Vagina (tissue), 2 donors: Measurements from ENCODE around the gene SUGCT. TPM values are rescaled to one million over a fixed set of nuclear protein-coding genes. Genes with fewer than 3 reads are reported as not detected.
A peak's percentile ranks its signal among the peaks of the same experiment; 100 is the strongest.

Source experiments
- DNase-seq, 2 donors: peaks; one replicate each; pipeline ENCODE4 v3.0.0-alpha.2; 2017; ENCODE audit errors: extremely low spot score in 2 of 2
- H3K27ac ChIP-seq: fragments of 200-600 bp; sonication (generic); one replicate; pipeline ENCODE4 v1.5.1; 2019
- H3K27me3 ChIP-seq: fragments of 200-600 bp; sonication (generic); one replicate; pipeline ENCODE4 v1.5.1; 2019
- H3K36me3 ChIP-seq, 2 donors: fragments of 200-600 bp; sonication (generic); one replicate each; pipeline ENCODE4 v1.5.1; 2017 to 2019
- H3K4me1 ChIP-seq: fragments of 200-600 bp; sonication (generic); one replicate; pipeline ENCODE4 v1.5.1; 2019
- H3K4me3 ChIP-seq, 2 donors: fragments of 200-600 bp; sonication (generic); 1 replicate in 1 of 2; 2 replicates in 1 of 2; pipeline ENCODE4 v1.5.1; 2016 to 2019
- H3K9me3 ChIP-seq: fragments of 200-600 bp; sonication (generic); one replicate; pipeline ENCODE4 v1.5.1; 2019
- CTCF ChIP-seq, 3 experiments: fragments of 450-650 bp in 2 of 3; fragments of 200-600 bp in 1 of 3; sonication (generic) in 1 of 3; IDR thresholded peaks; one replicate each; pipeline ENCODE4 v1.5.1; 2017 to 2019; ENCODE audit warnings: antibody characterized with exemption in 3 of 3, mild to moderate bottlenecking in 2 of 3, moderate library complexity in 2 of 3
- POLR2A ChIP-seq, 2 donors: fragments of 450-650 bp; IDR thresholded peaks; one replicate each; pipeline ENCODE4 v1.6.1; 2017; ENCODE audit warnings: antibody characterized with exemption in 2 of 2, mild to moderate bottlenecking in 2 of 2, moderate library complexity in 2 of 2
- POLR2AphosphoS5 ChIP-seq, 2 donors: sonication (generic); formaldehyde crosslinking; IDR thresholded peaks; one replicate each; pipeline ENCODE4 v1.9.0; 2017; ENCODE audit warnings: antibody characterized with exemption in 2 of 2, mild to moderate bottlenecking in 2 of 2, low read depth in 1 of 2; ENCODE audit not compliant: insufficient read depth in 1 of 2
- intact Hi-C: fragments of 100-400 bp; cut with DNase I; formaldehyde crosslinking; loops from one replicate; pipeline ENCODE4 v1.15.1; 2023
- total RNA-seq: library from RNA; depleted of rRNA; stranded (reverse); fragments of >200 nt; gene quantifications from one replicate; pipeline ENCODE4 v1.2.3, GENCODE V29; 2016

SUGCT gene
- total RNA-seq, 1 donor from 2014 or later = 2.2 TPM

- H3K36me3 ChIP-seq = no peaks in the 10 kb centered on the region
- H3K9me3 ChIP-seq = no peaks in the 10 kb centered on the region
- H3K4me1 ChIP-seq = no peaks in the 10 kb centered on the region
- no peak overlapping the region for H3K27ac ChIP-seq
- intact Hi-C loops = no loop called here
- peak in 1 of 2 donors; percentile 18 for DNase-seq
- H3K4me3 ChIP-seq = no peak overlapping the region
- H3K27me3 ChIP-seq = no peaks in the 10 kb centered on the region
- TF ChIP-seq CTCF (IDR thresholded peaks at IDR 0.05) = no peak
- no peak for TF ChIP-seq POLR2AphosphoS5 (IDR thresholded peaks at IDR 0.05; ENCODE audit: insufficient read depth in 1 of 2, low read depth in 1 of 2)
- no peak for TF ChIP-seq POLR2A (IDR thresholded peaks at IDR 0.05)
These were observed 749.4 kb downstream of the SUGCT start for GRCh38 chr7:40884241-40884640.

GRCh38 chr7:40885503-40885902 lies 750.7 kb downstream of the SUGCT start:
- H3K9me3 ChIP-seq = no peaks in the 10 kb centered on the region
- no peaks in the 10 kb centered on the region for H3K27me3 ChIP-seq
- no peak overlapping the region for H3K27ac ChIP-seq
- H3K36me3 ChIP-seq = no peaks in the 10 kb centered on the region
- H3K4me3 ChIP-seq = no peak overlapping the region
- intact Hi-C loops = no loop called here
- no peaks in the 10 kb centered on the region for H3K4me1 ChIP-seq
- peak in 1 of 2 donors; percentile 25 for DNase-seq
- TF ChIP-seq CTCF (IDR thresholded peaks at IDR 0.05) (no peak), POLR2AphosphoS5 (IDR thresholded peaks at IDR 0.05; ENCODE audit: insufficient read depth in 1 of 2, low read depth in 1 of 2) (no peak)

GRCh38 chr7:40887099-40887498 lies 752.3 kb downstream of the SUGCT start:
- Histone ChIP-seq H3K36me3 (no peaks in the 10 kb centered on the region), H3K27ac (no peak overlapping the region), H3K4me3 (no peak overlapping the region), H3K9me3 (peaks cover 6% of the 10 kb centered on the region), H3K4me1 (no peaks in the 10 kb centered on the region), H3K27me3 (no peaks in the 10 kb centered on the region)
- no peak for DNase-seq
- TF ChIP-seq CTCF (IDR thresholded peaks at IDR 0.05) = no peak
- TF ChIP-seq POLR2A (IDR thresholded peaks at IDR 0.05) = no peak
- no peak for TF ChIP-seq POLR2AphosphoS5 (IDR thresholded peaks at IDR 0.05; ENCODE audit: insufficient read depth in 1 of 2, low read depth in 1 of 2)
- intact Hi-C loops = no loop called here

GRCh38 chr7:40888499-40888898 lies 753.7 kb downstream of the SUGCT start:
- no peak overlapping the region for H3K27ac ChIP-seq
- H3K9me3 ChIP-seq = peaks cover 6% of the 10 kb centered on the region
- intact Hi-C loops = no loop called here
- H3K4me1 ChIP-seq = no peaks in the 10 kb centered on the region
- H3K4me3 ChIP-seq = no peak overlapping the region
- DNase-seq = peak in 1 of 2 donors; percentile 70
- no peak for TF ChIP-seq POLR2A (IDR thresholded peaks at IDR 0.05)
- no peak for TF ChIP-seq POLR2AphosphoS5 (IDR thresholded peaks at IDR 0.05; ENCODE audit: insufficient read depth in 1 of 2, low read depth in 1 of 2)
- TF ChIP-seq CTCF (IDR thresholded peaks at IDR 0.05) = no peak
- H3K27me3 ChIP-seq = no peaks in the 10 kb centered on the region
- H3K36me3 ChIP-seq = no peaks in the 10 kb centered on the region

GRCh38 chr7:40889099-40889498 lies 754.3 kb downstream of the SUGCT start:
- Histone ChIP-seq H3K36me3 (no peaks in the 10 kb centered on the region), H3K27ac (no peak overlapping the region), H3K4me1 (no peaks in the 10 kb centered on the region), H3K4me3 (no peak overlapping the region), H3K9me3 (peaks cover 6% of the 10 kb centered on the region), H3K27me3 (no peaks in the 10 kb centered on the region)
- intact Hi-C loops = no loop called here
- DNase-seq = no peak
- TF ChIP-seq POLR2A (IDR thresholded peaks at IDR 0.05) = no peak

GRCh38 chr7:40889539-40889938 lies 754.7 kb downstream of the SUGCT start:
- no peaks in the 10 kb centered on the region for H3K27me3 ChIP-seq
- TF ChIP-seq POLR2AphosphoS5 (IDR thresholded peaks at IDR 0.05; ENCODE audit: insufficient read depth in 1 of 2, low read depth in 1 of 2) (no peak), POLR2A (IDR thresholded peaks at IDR 0.05) (no peak)
- DNase-seq = no peak
- H3K4me1 ChIP-seq = no peaks in the 10 kb centered on the region
- H3K27ac ChIP-seq = no peak overlapping the region
- no peaks in the 10 kb centered on the region for H3K36me3 ChIP-seq
- H3K4me3 ChIP-seq = no peak overlapping the region
- intact Hi-C loops = no loop called here
- peaks cover 6% of the 10 kb centered on the region for H3K9me3 ChIP-seq
